ENCODE results near the gene MYLK2. TPM values are rescaled to one million over a fixed set of nuclear protein-coding genes. Genes with fewer than 3 reads are reported as not detected.

Gene MYLK2
- total and polyA plus RNA-seq, 5 experiments from 2014 or later = not detected

DNA sequence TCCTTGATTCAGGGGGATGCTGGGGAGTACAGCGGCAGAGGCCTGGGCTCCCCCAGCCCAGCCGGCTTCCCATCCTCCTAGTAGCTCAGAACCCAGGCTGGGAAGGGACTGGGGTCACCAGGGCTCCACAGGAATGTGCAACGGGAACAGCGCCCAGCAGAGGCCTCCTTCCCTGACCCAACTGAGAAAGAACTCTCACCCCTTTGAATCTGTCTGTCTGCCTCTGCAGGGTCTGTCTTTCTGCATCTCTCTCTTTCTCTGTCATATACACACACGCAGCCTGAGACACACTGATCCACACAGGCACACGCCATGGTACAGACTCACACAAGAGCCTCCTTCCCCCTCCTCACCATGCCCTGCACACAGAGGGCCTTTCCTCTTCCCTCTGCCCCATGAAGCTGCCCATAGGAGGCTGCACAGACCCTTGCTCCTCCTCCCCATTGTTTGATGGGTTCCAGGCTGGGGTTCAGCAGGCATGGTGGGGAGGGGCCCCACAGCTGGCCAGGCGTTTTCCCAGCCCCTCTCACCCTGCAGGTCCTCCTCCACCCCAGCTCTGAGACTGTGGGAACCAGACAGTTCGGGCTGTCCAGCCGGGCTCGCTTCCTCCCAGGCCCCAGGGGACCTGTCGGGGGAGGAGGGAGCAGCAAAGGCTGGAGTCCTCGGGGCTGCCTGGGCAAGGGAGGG, 23.5 kb downstream of the MYLK2 start:
- POLR2A ChIA-PET = no interaction called here
- Mint-ChIP-seq H3K4me1 (no peaks in the 10 kb centered on the region), H3K27ac (no peak overlapping the region), H3K4me3 (no peak overlapping the region), H3K36me3 (no peaks in the 10 kb centered on the region), H3K9me3 (no peaks in the 10 kb centered on the region), H3K27me3 (peaks cover 0 to 2% (median 0%) of the 10 kb centered on the region in 5 donors)
- ATAC-seq (no peak), DNase-seq (no peak)

DNA sequence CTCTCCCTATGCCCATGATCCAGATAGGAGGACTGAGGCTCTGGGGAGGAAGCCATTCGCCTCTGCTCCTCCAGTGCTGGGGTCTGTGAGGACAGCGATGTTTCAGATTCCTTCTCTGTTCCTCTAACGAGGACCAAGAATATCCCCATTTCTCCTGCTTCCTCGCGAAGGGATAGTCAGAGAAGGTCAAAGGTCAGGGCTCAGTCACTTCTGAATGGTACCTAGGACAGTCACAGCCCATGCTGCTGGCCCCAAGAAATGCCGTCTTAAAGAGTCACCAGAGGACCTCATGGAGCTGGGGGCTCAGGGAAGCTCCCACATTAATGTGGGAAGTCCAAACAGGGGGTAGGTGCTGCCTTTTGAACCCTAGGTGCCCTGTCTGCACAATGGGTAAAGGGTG, 24.1 kb downstream of the MYLK2 start:
- Mint-ChIP-seq H3K36me3 (no peaks in the 10 kb centered on the region), H3K27ac (no peak overlapping the region), H3K9me3 (no peaks in the 10 kb centered on the region), H3K4me1 (no peaks in the 10 kb centered on the region), H3K4me3 (no peak overlapping the region), H3K27me3 (peaks cover 0 to 2% (median 0%) of the 10 kb centered on the region in 5 donors)
- ATAC-seq (no peak), DNase-seq (no peak)
- POLR2A ChIA-PET = no interaction called here

- DNase-seq (no peak), ATAC-seq (no peak)
- no peak overlapping the region for H3K4me3 Mint-ChIP-seq
- no peaks in the 10 kb centered on the region for H3K4me1 Mint-ChIP-seq
- POLR2A ChIA-PET = no interaction called here
- peaks cover under 1 to 7% (median 2%) of the 10 kb centered on the region in 5 donors for H3K27me3 Mint-ChIP-seq
- H3K27ac Mint-ChIP-seq = no peak overlapping the region
- H3K9me3 Mint-ChIP-seq = no peaks in the 10 kb centered on the region
- no peaks in the 10 kb centered on the region for H3K36me3 Mint-ChIP-seq
These were observed 24.7 kb downstream of the MYLK2 start for GRCh38 chr20:31843881-31844280.

DNA sequence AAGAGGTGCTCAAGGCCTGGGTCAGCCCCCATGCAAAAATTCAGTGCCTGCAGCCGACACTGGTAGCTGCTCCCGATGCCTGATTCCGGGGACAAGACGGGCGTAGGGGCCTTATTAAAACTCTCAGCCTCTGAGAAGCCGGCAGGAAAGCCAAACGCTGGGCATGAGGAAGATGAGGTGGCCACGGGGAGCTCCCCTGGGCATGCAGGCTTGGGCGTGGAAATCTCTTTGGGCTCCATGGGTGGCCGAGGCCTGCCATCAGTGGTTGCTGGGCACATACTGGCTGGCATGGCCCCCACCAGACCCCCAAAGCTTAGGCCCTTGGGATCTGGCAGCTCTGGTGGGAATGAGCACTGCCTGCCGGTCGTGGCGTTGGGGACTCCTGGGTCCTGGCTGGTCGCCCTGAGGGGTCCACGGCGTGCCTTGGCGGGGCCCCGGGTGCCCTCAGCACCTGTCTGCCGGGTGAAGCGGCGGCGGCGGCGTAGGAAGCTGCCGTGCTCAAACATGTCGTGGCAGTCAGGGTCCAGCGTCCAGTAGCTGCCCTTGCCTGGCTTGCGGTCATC, 25.7 kb downstream of the MYLK2 start:
- POLR2A ChIA-PET = no interaction called here
- H3K36me3 Mint-ChIP-seq = no peaks in the 10 kb centered on the region
- no peak overlapping the region for H3K4me3 Mint-ChIP-seq

DNA sequence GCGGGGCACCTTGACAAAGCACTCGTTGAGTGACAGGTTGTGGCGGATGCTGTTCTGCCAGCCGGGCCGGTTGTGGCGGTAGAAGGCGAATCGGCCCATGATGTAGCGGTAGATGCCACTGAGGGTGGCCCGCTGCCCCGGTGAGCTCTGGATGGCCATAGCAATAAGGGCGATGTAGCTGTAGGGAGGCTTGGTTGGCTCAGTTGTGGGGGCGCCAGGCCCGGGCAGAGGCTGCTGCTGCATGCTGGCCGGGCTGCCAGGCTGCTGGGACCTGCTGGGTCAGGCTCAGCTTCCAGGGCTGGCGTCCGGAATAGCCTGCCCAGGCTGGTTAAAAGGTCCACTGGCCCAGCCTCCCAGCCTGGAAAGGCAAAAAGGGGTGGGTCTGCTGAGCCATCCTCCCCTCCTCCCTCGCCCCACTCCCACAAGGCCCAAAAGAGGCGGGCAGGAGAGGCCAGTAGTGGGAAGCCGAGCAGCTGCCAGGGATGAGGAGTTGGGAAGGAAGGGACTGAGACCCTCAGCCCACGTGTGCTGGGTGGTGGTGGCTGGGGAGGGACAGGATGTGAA, 26.2 kb downstream of the MYLK2 start, which contains the start of gene FOXS1:
FOXS1 (minus strand) TSS at position 305 of the 564 bp plus-strand sequence; CDS start at position 243, 62 bp downstream.
- Mint-ChIP-seq H3K9me3 (no peaks in the 10 kb centered on the region), H3K4me3 (no peak within 1 kb of the TSS), H3K27ac (no peak within 1 kb of the TSS), H3K36me3 (no peaks in the 10 kb centered on the region), H3K27me3 (peaks cover 3 to 19% (median 8%) of the 10 kb centered on the region in 5 donors), H3K4me1 (no peaks in the 10 kb centered on the region)
- POLR2A ChIA-PET = no interaction called here
- DNase-seq (no peak), ATAC-seq (no peak)

More for the DNA sequence above, 25.7 kb downstream of the MYLK2 start:
- Mint-ChIP-seq H3K9me3 (no peaks in the 10 kb centered on the region), H3K27ac (no peak overlapping the region), H3K4me1 (no peaks in the 10 kb centered on the region), H3K27me3 (peaks cover 3 to 14% (median 6%) of the 10 kb centered on the region in 5 donors)
- DNase-seq = no peak
- no peak for ATAC-seq

DNA sequence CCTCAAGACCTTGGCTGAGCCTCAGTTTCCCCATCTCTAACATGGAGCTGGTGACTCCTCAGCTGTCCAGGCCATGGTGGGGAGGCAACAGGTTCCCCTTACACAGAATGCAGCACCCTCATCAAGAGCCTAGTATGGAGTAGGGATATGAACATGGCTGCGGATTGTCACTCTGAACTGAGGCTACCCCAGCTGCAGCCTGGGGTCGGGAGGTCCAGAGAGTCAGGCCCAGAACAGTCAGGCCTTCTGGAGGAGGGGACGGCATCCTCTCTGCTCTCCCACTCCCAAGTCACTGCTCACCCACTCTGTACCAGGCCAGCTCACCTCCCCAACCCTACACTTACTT, 27.6 kb downstream of the MYLK2 start:
- H3K4me3 Mint-ChIP-seq = no peak overlapping the region

DNA sequence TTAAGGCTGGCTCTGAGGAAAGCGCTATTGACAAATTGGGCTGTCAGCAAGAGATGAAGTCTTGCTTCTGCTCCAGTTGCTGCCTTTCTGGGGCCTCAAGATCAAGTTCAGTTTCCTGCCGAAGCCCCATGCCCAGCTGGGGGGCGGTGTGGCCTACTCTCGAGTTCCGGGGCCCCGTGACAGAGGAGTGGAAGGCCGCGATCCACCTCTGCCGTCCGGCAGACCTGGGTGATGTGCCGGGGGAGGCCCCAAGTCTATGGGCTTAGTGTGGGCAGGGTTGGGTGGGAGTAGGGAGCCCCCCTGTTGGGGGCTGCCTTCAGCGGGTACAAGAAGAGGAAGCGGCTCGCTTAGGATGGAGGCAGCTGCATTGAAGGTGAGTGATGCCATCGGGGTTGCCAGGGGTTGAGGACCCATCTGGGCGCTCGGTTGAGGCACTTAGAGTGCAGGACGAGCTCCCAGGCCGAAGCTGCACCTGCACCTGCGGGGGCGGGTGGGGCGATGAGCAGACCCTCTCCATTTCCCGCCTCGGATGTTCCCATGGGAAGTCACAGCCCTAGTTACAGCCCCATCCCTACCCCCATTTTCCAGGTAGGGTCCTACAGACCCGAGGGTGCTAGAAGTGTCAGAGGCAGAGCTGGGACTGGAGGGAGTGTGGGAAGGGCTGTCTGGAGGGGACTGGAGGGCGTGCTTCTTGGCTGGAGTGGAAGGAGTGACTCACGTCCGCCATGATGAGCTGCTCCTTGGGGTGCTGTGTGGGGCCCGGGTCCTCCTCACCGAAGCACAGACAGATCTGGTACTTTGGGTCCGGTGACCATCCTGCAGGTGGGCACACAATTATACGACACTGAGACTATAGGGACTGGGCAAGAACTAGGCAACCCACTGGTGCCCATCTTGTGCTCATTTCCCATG, 29.2 kb downstream of the MYLK2 start:
- no peaks in the 10 kb centered on the region for H3K36me3 Mint-ChIP-seq
- ATAC-seq (no peak), DNase-seq (no peak)
- H3K4me3 Mint-ChIP-seq = no peak overlapping the region
- POLR2A ChIA-PET = no interaction called here
- no peaks in the 10 kb centered on the region for H3K4me1 Mint-ChIP-seq
- peak overlapping the region in 1 of 10 donors; percentile 41 for H3K27ac Mint-ChIP-seq
- H3K27me3 Mint-ChIP-seq = peaks cover 9 to 35% (median 19%) of the 10 kb centered on the region in 5 donors
- H3K9me3 Mint-ChIP-seq = no peaks in the 10 kb centered on the region

More for the DNA sequence above, 27.6 kb downstream of the MYLK2 start:
- Mint-ChIP-seq H3K27me3 (peaks cover 9 to 31% (median 19%) of the 10 kb centered on the region in 5 donors), H3K27ac (no peak overlapping the region), H3K9me3 (no peaks in the 10 kb centered on the region), H3K4me1 (no peaks in the 10 kb centered on the region), H3K36me3 (no peaks in the 10 kb centered on the region)
- DNase-seq = no peak
- POLR2A ChIA-PET = no interaction called here
- no peak for ATAC-seq

GRCh38 chr20:31849306-31849930, 30.3 kb downstream of the MYLK2 start:
- Mint-ChIP-seq H3K9me3 (no peaks in the 10 kb centered on the region), H3K4me1 (no peaks in the 10 kb centered on the region)
- POLR2A ChIA-PET = interaction anchor here (1.1 kb wide), 1 partner anchor 425 kb away, joined by 6 read pairs; no protein-coding TSS in a partner anchor

GRCh38 chr20:31851240-31851955, 32.2 kb downstream of the MYLK2 start:
- Mint-ChIP-seq H3K27ac (no peak overlapping the region), H3K9me3 (no peaks in the 10 kb centered on the region), H3K36me3 (no peaks in the 10 kb centered on the region), H3K4me1 (no peaks in the 10 kb centered on the region), H3K4me3 (no peak overlapping the region), H3K27me3 (peaks cover 9 to 35% (median 23%) of the 10 kb centered on the region in 5 donors)
- DNase-seq = no peak
- no peak for ATAC-seq
- POLR2A ChIA-PET = interaction anchor here (1.4 kb wide), 1 partner anchor 101 kb away, joined by 3 read pairs; the partner anchor contains the start of gene PDRG1

More at GRCh38 chr20:31849306-31849930, 30.3 kb downstream of the MYLK2 start:
- Mint-ChIP-seq H3K27me3 (peaks cover 9 to 35% (median 23%) of the 10 kb centered on the region in 5 donors), H3K4me3 (no peak overlapping the region), H3K27ac (no peak overlapping the region), H3K36me3 (no peaks in the 10 kb centered on the region)
- DNase-seq = no peak
- no peak for ATAC-seq

DNA sequence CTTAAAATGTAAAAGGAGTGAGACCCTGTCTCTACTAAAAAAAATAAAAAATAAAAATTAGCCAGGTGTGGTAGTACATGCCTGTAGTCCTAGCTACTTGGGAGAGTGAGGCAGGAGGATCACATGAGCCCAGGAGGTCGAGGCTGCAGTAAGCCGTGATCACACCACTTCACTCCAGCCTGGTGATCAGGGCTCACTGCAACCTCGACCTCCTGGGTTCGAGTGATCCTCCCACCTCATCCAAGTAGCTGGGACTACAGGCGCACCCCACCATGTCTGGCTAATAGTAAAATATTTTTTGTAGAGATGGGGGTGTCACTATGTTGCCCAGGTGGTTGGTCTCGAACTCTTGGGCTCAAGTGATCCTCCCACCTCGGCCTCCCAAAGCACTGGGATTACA, 34.3 kb downstream of the MYLK2 start:
- POLR2A ChIA-PET = interaction anchor here (0.6 kb wide), 1 partner anchor 249 kb away, joined by 3 read pairs; the partner anchor contains the start of gene ID1
- no peaks in the 10 kb centered on the region for H3K9me3 Mint-ChIP-seq
- no peak for ATAC-seq

DNA sequence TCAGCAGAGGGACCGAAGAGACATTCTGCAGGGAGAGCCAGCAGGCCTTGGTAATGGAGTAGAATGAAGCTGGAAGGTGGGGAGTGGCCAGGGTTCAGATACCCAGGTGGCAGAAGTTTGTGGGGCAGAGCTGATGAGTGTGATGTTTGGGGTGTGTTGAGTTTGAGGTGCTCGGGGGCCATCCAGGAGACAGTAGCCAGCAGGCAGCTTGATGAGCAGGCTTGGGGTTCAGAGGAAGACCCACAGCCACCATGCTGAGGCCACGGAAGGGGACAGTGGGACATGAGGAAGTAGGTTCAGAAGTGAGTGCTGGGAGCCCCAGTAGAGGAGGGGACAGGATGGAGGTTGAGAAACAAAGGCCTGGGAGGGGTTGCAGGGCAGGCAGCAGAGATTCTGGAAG, 37.4 kb downstream of the MYLK2 start:
- H3K4me3 Mint-ChIP-seq = no peak overlapping the region
- no peak for DNase-seq
- H3K36me3 Mint-ChIP-seq = no peaks in the 10 kb centered on the region

More for the DNA sequence above, 34.3 kb downstream of the MYLK2 start:
- Mint-ChIP-seq H3K27ac (no peak overlapping the region), H3K36me3 (no peaks in the 10 kb centered on the region), H3K4me3 (no peak overlapping the region), H3K27me3 (peaks cover 15 to 32% (median 23%) of the 10 kb centered on the region in 5 donors), H3K4me1 (peaks cover 0 to 4% (median under 1%) of the 10 kb centered on the region in 4 donors)
- DNase-seq = no peak

More for the DNA sequence above, 37.4 kb downstream of the MYLK2 start:
- POLR2A ChIA-PET = no interaction called here
- peaks cover 2 to 17% (median 9%) of the 10 kb centered on the region in 5 donors for H3K27me3 Mint-ChIP-seq
- ATAC-seq = no peak
- H3K4me1 Mint-ChIP-seq = peaks cover 0 to 12% (median 11%) of the 10 kb centered on the region in 4 donors
- H3K27ac Mint-ChIP-seq = no peak overlapping the region
- no peaks in the 10 kb centered on the region for H3K9me3 Mint-ChIP-seq
